Panc1 (cell line): ENCODE data around the gene GPRC5C. TPM values are rescaled to one million over a fixed set of nuclear protein-coding genes. Genes with fewer than 3 reads are reported as not detected.

ENCODE experiments used
- ATAC-seq: fragments of 200-7000 bp; cut with Tn5 transposase; 2 replicates; pipeline ENCODE4 v1.9.1; 2020; ENCODE audit warnings: mild to moderate bottlenecking, moderate library complexity
- BruUV-seq: library from RNA; stranded (reverse); fragments of 400-500 nt; replicated peaks from 2 replicates; lab custom pipeline; 2021; lab: Mats Ljungman, UMichigan
- CTCF ChIA-PET: fragments of 300-600 bp; sonication (Branson Sonifier 250); formaldehyde crosslinking; loops from one replicate; lab custom pipeline; 2022; ENCODE audit warnings: antibody characterized with exemption; lab: Charles Lee
- POLR2A ChIA-PET: fragments of 300-600 bp; sonication (Branson Sonifier 250); formaldehyde crosslinking; loops from one replicate; lab custom pipeline; 2022; ENCODE audit warnings: antibody characterized with exemption; lab: Charles Lee
- DNase-seq: peaks from one replicate; pipeline ENCODE4 v3.0.0-alpha.2; 2010; ENCODE audit warnings: low read depth, low spot score
- H3K27ac ChIP-seq: 2 replicates; pipeline ENCODE4 v1.5.1; 2011; ENCODE audit warnings: mild to moderate bottlenecking, low read length, inconsistent platforms
- H3K27me3 ChIP-seq: fragments of 200-500 bp; sonication (Bioruptor generic); 2 replicates; pipeline ENCODE4 v1.6.0; 2014; ENCODE audit warnings: low read length, inconsistent platforms; ENCODE audit not compliant: control insufficient read depth, insufficient read depth
- H3K36me3 ChIP-seq: fragments of 200-500 bp; sonication (Bioruptor generic); 2 replicates; pipeline ENCODE4 v1.5.1; 2014; ENCODE audit warnings: inconsistent platforms, mild to moderate bottlenecking, low read length, moderate library complexity; ENCODE audit not compliant: control insufficient read depth, insufficient read depth
- H3K4me1 ChIP-seq: 2 replicates; pipeline ENCODE4 v1.5.1; 2011; ENCODE audit warnings: inconsistent platforms, mild to moderate bottlenecking, low read length, moderate library complexity; ENCODE audit not compliant: control insufficient read depth, insufficient read depth
- H3K4me3 ChIP-seq, 2 experiments: 2 replicates each; pipeline ENCODE4 v1.5.1; 2011 to 2012; ENCODE audit warnings: low read depth in 2 of 2, low read length in 2 of 2, mild to moderate bottlenecking in 2 of 2, inconsistent platforms in 1 of 2, moderate library complexity in 1 of 2
- H3K9me3 ChIP-seq: fragments of 200-500 bp; sonication (Bioruptor generic); 2 replicates; pipeline ENCODE4 v1.5.1; 2014; ENCODE audit warnings: low read depth, mild to moderate bottlenecking, inconsistent platforms, low read length, moderate library complexity; ENCODE audit not compliant: control insufficient read depth, insufficient read depth
- CTCF ChIP-seq: fragments of 450-650 bp; IDR thresholded peaks from 2 replicates; pipeline ENCODE4 v1.5.1; 2017; ENCODE audit warnings: mild to moderate bottlenecking
- POLR2AphosphoS5 ChIP-seq: IDR thresholded peaks from 2 replicates; pipeline ENCODE4 v1.6.1; 2012; ENCODE audit warnings: mild to moderate bottlenecking, low read depth, low read length, moderate library complexity
- SIN3A ChIP-seq: IDR thresholded peaks from 2 replicates; pipeline ENCODE4 v1.6.1; 2012; ENCODE audit warnings: low read depth, mild to moderate bottlenecking, low read length, moderate library complexity, borderline replicate concordance; ENCODE audit not compliant: insufficient read depth
- TCF7L2 ChIP-seq: IDR thresholded peaks from 2 replicates; pipeline ENCODE4 v1.6.1; 2011; ENCODE audit warnings: mild to moderate bottlenecking, low read depth, low read length, inconsistent platforms
- in situ Hi-C: cut with HindIII; loops from 2 replicates; pipeline ENCODE4 v1.10.0; 2016; ENCODE audit warnings: low sequenced_read_pairs, low pct_unique_long_range_greater_than_20kb
- intact Hi-C: fragments of 100-400 bp; cut with micrococcal nuclease; formaldehyde crosslinking; loops from one replicate; pipeline ENCODE4 v1.10.0; 2022; ENCODE audit not compliant: unreplicated experiment
- total RNA-seq: library from RNA; stranded (reverse); gene quantifications from one replicate; pipeline ENCODE4 v1.2.1, GENCODE V29; 2021; ENCODE audit not compliant: unreplicated experiment
- TF ChIP-seq, protein P1 (sequence below), 2 experiments: IDR thresholded peaks; 2 replicates each; pipeline ENCODE4 v1.6.1; 2011 to 2012; ENCODE audit warnings: low read depth in 2 of 2, control low read depth in 1 of 2, low read length in 1 of 2, mild to moderate bottlenecking in 1 of 2, moderate library complexity in 1 of 2; ENCODE audit not compliant: insufficient read depth in 1 of 2

Gene GPRC5C
- total RNA-seq, 1 experiment from 2014 or later = 57.1 TPM

- Histone ChIP-seq H3K27ac (no peak overlapping the region), H3K4me3 (no peak overlapping the region), H3K27me3 (no peaks in the 10 kb centered on the region), H3K9me3 (no peaks in the 10 kb centered on the region), H3K36me3 (no peaks in the 10 kb centered on the region), H3K4me1 (peaks cover 17% of the 10 kb centered on the region)
- ATAC-seq = no peak
- ChIA-PET POLR2A (no interaction called here), CTCF (interaction anchor here (1.8 to 6.4 kb wide), 2 partner anchors 15 to 72 kb away, joined by 8 to 62 read pairs; no protein-coding TSS in a partner anchor)
- in situ Hi-C loops (no loop called here), intact Hi-C loops (no loop called here)
- no peak for DNase-seq
- TF ChIP-seq POLR2AphosphoS5 (no peak), CTCF (no peak), TCF7L2 (no peak), SIN3A (no peak)
- TF ChIP-seq, protein P1, sequence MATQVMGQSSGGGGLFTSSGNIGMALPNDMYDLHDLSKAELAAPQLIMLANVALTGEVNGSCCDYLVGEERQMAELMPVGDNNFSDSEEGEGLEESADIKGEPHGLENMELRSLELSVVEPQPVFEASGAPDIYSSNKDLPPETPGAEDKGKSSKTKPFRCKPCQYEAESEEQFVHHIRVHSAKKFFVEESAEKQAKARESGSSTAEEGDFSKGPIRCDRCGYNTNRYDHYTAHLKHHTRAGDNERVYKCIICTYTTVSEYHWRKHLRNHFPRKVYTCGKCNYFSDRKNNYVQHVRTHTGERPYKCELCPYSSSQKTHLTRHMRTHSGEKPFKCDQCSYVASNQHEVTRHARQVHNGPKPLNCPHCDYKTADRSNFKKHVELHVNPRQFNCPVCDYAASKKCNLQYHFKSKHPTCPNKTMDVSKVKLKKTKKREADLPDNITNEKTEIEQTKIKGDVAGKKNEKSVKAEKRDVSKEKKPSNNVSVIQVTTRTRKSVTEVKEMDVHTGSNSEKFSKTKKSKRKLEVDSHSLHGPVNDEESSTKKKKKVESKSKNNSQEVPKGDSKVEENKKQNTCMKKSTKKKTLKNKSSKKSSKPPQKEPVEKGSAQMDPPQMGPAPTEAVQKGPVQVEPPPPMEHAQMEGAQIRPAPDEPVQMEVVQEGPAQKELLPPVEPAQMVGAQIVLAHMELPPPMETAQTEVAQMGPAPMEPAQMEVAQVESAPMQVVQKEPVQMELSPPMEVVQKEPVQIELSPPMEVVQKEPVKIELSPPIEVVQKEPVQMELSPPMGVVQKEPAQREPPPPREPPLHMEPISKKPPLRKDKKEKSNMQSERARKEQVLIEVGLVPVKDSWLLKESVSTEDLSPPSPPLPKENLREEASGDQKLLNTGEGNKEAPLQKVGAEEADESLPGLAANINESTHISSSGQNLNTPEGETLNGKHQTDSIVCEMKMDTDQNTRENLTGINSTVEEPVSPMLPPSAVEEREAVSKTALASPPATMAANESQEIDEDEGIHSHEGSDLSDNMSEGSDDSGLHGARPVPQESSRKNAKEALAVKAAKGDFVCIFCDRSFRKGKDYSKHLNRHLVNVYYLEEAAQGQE (IDR thresholded peaks at IDR 0.05; ENCODE audit: insufficient read depth in 1 of 2, low read depth in 2 of 2, low read length in 1 of 2) = no peak
- no TSS peak for BruUV-seq
Measured at GRCh38 chr17:74452033-74452840, 20.3 kb downstream of the GPRC5C start.

DNA sequence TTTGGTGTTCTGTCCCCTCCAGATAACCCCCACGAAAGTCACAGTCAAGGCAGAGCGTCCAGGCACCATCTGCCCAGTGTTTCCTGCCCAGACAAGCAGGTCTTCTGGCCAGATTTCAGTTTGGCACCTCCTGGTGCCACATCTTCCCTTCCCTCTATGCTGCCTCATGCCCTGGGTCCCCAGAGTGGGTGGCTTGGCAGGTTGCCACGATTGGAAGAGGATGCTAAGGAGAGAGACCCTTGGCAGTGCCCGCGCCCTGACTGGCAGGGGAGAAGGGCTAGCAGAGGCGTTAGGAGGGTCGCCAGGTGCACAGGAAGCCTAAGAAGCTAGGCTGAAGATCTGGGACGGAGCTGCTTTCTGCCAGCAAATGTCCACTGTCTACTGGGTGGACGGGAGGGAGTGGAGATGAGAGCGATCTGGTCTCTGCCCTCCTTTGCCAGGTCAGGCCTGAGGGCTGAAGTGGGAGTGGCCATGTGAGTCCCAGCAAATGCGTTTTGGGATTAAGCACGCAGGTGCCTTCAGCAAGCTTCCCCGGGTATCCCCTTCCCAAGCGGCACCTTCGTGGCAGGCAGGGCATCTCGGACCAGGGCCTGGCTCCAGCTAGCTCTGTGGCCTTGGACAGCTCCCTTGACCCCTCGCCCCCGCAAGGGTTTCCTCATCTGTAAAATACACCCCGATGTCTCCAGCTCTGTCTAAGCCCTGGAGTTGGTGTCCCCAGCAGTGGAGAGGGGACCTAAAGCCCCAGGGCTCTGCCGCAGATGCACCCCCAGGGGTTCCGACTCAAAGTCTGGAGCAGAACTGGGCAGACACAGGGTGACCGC, 21.2 kb downstream of the GPRC5C start:
- H3K36me3 ChIP-seq = no peaks in the 10 kb centered on the region
- no TSS peak for BruUV-seq
- H3K4me1 ChIP-seq = peaks cover 17% of the 10 kb centered on the region
- no peak for ATAC-seq
- intact Hi-C loops = no loop called here
- ChIA-PET CTCF (interaction anchor here (1.8 to 6.4 kb wide), 3 partner anchors 15 to 85 kb away, joined by 8 to 62 read pairs (median 12); partner anchors contain the start of gene GPR142), POLR2A (no interaction called here)
- in situ Hi-C loops = no loop called here
- DNase-seq = no peak
- H3K27me3 ChIP-seq = 0 out of 2 replicates have a peak, but pooled peaks cover 2% of the 10 kb centered on the region
- peak overlapping the region; percentile 31 to 56 for H3K4me3 ChIP-seq
- H3K27ac ChIP-seq = peak overlapping the region; percentile 32
- TF ChIP-seq CTCF = no peak
- no peak for TF ChIP-seq SIN3A
- TF ChIP-seq, protein P1 (IDR thresholded peaks at IDR 0.05; ENCODE audit: insufficient read depth in 1 of 2, low read depth in 2 of 2, low read length in 1 of 2) = no peak
- no peak for TF ChIP-seq TCF7L2
- TF ChIP-seq POLR2AphosphoS5 = no peak
- no peaks in the 10 kb centered on the region for H3K9me3 ChIP-seq
